Endodermal cell (in vitro differentiated cells): ENCODE data around the gene FDCSP. TPM values are rescaled to one million over a fixed set of nuclear protein-coding genes. Genes with fewer than 3 reads are reported as not detected.
"Not testable (repeated sequence)": the region's sequence is repeated elsewhere in the genome, so short reads cannot be mapped to it uniquely, and the experiment has no call there.

ENCODE experiments used
- DNase-seq: peaks from one replicate; pipeline ENCODE4 v3.0.0-alpha.2; 2017
- H3K27ac ChIP-seq: 2 replicates; pipeline ENCODE4 v1.5.1; 2013; ENCODE audit warnings: mild to moderate bottlenecking, low read depth, low read length, moderate library complexity
- H3K27me3 ChIP-seq: 2 replicates; pipeline ENCODE4 v1.6.1; 2013; ENCODE audit warnings: mild to moderate bottlenecking, low read length, moderate library complexity; ENCODE audit not compliant: insufficient read depth, control insufficient read depth, poor library complexity, severe bottlenecking
- H3K36me3 ChIP-seq: 2 replicates; pipeline ENCODE4 v1.7.0; 2013; ENCODE audit warnings: mild to moderate bottlenecking, low read length, moderate library complexity; ENCODE audit not compliant: control insufficient read depth, insufficient read depth
- H3K4me1 ChIP-seq: one replicate; pipeline ENCODE4 v1.7.0; 2013; ENCODE audit warnings: low read length; ENCODE audit not compliant: control insufficient read depth, insufficient read depth
- H3K4me3 ChIP-seq: 2 replicates; pipeline ENCODE4 v1.5.1; 2013; ENCODE audit warnings: mild to moderate bottlenecking, low read length, moderate library complexity
- H3K9ac ChIP-seq: 2 replicates; pipeline ENCODE4 v1.6.1; 2013; ENCODE audit warnings: mild to moderate bottlenecking, low read length, moderate library complexity; ENCODE audit not compliant: poor library complexity, severe bottlenecking; ENCODE audit errors: extremely low read depth
- H3K9me3 ChIP-seq: 2 replicates; pipeline ENCODE4 v1.6.1; 2013; ENCODE audit warnings: mild to moderate bottlenecking, low read length, moderate library complexity; ENCODE audit not compliant: control insufficient read depth
- H3K27ac Mint-ChIP-seq: 2 replicates; pipeline ENCODE4 v1.8.0; 2020; ENCODE audit warnings: mixed read lengths
- H3K27me3 Mint-ChIP-seq: 2 replicates; pipeline ENCODE4 v1.8.0; 2021; ENCODE audit warnings: mild to moderate bottlenecking, mixed read lengths; ENCODE audit not compliant: insufficient read depth
- H3K36me3 Mint-ChIP-seq: 2 replicates; pipeline ENCODE4 v1.8.0; 2020; ENCODE audit warnings: low read depth, mixed read lengths
- H3K4me1 Mint-ChIP-seq: 2 replicates; pipeline ENCODE4 v1.8.0; 2020; ENCODE audit warnings: mixed read lengths
- H3K4me3 Mint-ChIP-seq: 2 replicates; pipeline ENCODE4 v1.8.0; 2020; ENCODE audit warnings: mild to moderate bottlenecking, moderate library complexity, mixed read lengths
- H3K9me3 Mint-ChIP-seq: 2 replicates; pipeline ENCODE4 v1.8.0; 2020; ENCODE audit warnings: mild to moderate bottlenecking, mixed read lengths
- CTCF ChIP-seq: fragments of 200-600 bp; sonication (generic); conservative IDR thresholded peaks from 2 replicates; pipeline ENCODE4 v1.5.0; 2021; ENCODE audit warnings: antibody characterized with exemption, mild to moderate bottlenecking
- WGBS, 2 experiments: methylation state at CpG; one replicate each; pipeline versions ENCODE4 v1.1.5 to v1.1.7; 2013; ENCODE audit warnings: missing lambda C conversion rate in 2 of 2, mixed read lengths in 1 of 2; ENCODE audit not compliant: insufficient coverage in 1 of 2, insufficient read length in 1 of 2; 5-methylcytosine and 5-hydroxymethylcytosine counted together
- total RNA-seq, 2 donors: library from RNA; stranded (reverse); fragmentation: NEBNext Ultra II Directional in 1 of 2; extraction: Animal tissue kit (Norgen Biotek cat#: 25700) in 1 of 2; gene quantifications; 2 replicates in 1 of 2; 3 replicates in 1 of 2; pipeline ENCODE4 v1.2.1, GENCODE V29; 2021

Gene FDCSP
- total RNA-seq, 2 donors from 2014 or later = not detected

GRCh38 chr4:70236125-70236524 is 10.2 kb downstream of the FDCSP start:
- no peak for TF ChIP-seq CTCF
- no CpG with 5 or more reads among the region's 1 CpG for WGBS, 2 experiments
- no peaks in the 10 kb centered on the region for H3K9me3 Mint-ChIP-seq

GRCh38 chr4:70239131-70239883 is 13.4 kb downstream of the FDCSP start:
- Histone ChIP-seq H3K4me3 (peak overlapping the region; percentile 19), H3K36me3 (no peaks in the 10 kb centered on the region), H3K27me3 (no peaks in the 10 kb centered on the region), H3K4me1 (peaks cover 10% of the 10 kb centered on the region), H3K9ac (no peak overlapping the region), H3K9me3 (no peaks in the 10 kb centered on the region), H3K27ac (no peak overlapping the region)
- Mint-ChIP-seq H3K27ac (no peak overlapping the region), H3K27me3 (no peaks in the 10 kb centered on the region), H3K4me3 (no peak overlapping the region), H3K4me1 (peaks cover 26% of the 10 kb centered on the region), H3K36me3 (no peaks in the 10 kb centered on the region), H3K9me3 (no peaks in the 10 kb centered on the region)
- no peak for TF ChIP-seq CTCF
- WGBS, 2 experiments = 84% methylated on average over 2 of the region's 3 CpGs; no CpG with 5 or more reads in 1 of the 2 experiments
- no peak for DNase-seq

More at GRCh38 chr4:70236125-70236524, 10.2 kb downstream of the FDCSP start:
- H3K9me3 ChIP-seq = no peaks in the 10 kb centered on the region
- no peak overlapping the region for H3K27ac ChIP-seq
- Mint-ChIP-seq H3K4me3 (no peak overlapping the region), H3K27me3 (no peaks in the 10 kb centered on the region), H3K36me3 (no peaks in the 10 kb centered on the region), H3K4me1 (peaks cover 26% of the 10 kb centered on the region), H3K27ac (no peak overlapping the region)
- peaks cover 10% of the 10 kb centered on the region for H3K4me1 ChIP-seq
- no peak overlapping the region for H3K9ac ChIP-seq
- H3K27me3 ChIP-seq = no peaks in the 10 kb centered on the region
- H3K4me3 ChIP-seq = no peak overlapping the region
- DNase-seq = no peak
- H3K36me3 ChIP-seq = no peaks in the 10 kb centered on the region

GRCh38 chr4:70239884-70240591 is 14.1 kb downstream of the FDCSP start:
- H3K27ac Mint-ChIP-seq = peak overlapping the region; percentile 30
- no peak for DNase-seq
- H3K4me3 Mint-ChIP-seq = no peak overlapping the region
- no peaks in the 10 kb centered on the region for H3K27me3 Mint-ChIP-seq
- Histone ChIP-seq H3K4me1 (peaks cover 10% of the 10 kb centered on the region), H3K4me3 (peak overlapping the region; percentile 0), H3K9me3 (no peaks in the 10 kb centered on the region), H3K9ac (no peak overlapping the region), H3K27me3 (no peaks in the 10 kb centered on the region), H3K36me3 (no peaks in the 10 kb centered on the region), H3K27ac (no peak overlapping the region)
- WGBS, 2 experiments = 83 to 96% methylated on average over 3 to 5 of the region's 5 CpGs
- peaks cover 26% of the 10 kb centered on the region for H3K4me1 Mint-ChIP-seq
- no peak for TF ChIP-seq CTCF
- H3K9me3 Mint-ChIP-seq = no peaks in the 10 kb centered on the region
- no peaks in the 10 kb centered on the region for H3K36me3 Mint-ChIP-seq

GRCh38 chr4:70242297-70242696 is 16.4 kb downstream of the FDCSP start, which contains the start of gene CSN3:
TSS of gene CSN3 (plus strand) at chr4:70242597. CDS start at chr4:70244820, 2,223 bp downstream.
- H3K36me3 ChIP-seq, H3K4me3 Mint-ChIP-seq, H3K9me3 ChIP-seq, H3K27me3 ChIP-seq, H3K27ac ChIP-seq, H3K27me3 Mint-ChIP-seq, H3K27ac Mint-ChIP-seq, H3K4me1 ChIP-seq, H3K36me3 Mint-ChIP-seq, H3K4me3 ChIP-seq, H3K9me3 Mint-ChIP-seq, DNase-seq, H3K9ac ChIP-seq: not testable (repeated sequence)
- peaks cover 20% of the 10 kb centered on the region for H3K4me1 Mint-ChIP-seq
- WGBS, 2 experiments = 91% methylated on average over 2 of the region's 3 CpGs; no CpG with 5 or more reads in 1 of the 2 experiments
